ENCODE measurements around the gene SUGCT.
"Not testable (repeated sequence)": the region's sequence is repeated elsewhere in the genome, so short reads cannot be mapped to it uniquely, and the experiment has no call there.

DNA sequence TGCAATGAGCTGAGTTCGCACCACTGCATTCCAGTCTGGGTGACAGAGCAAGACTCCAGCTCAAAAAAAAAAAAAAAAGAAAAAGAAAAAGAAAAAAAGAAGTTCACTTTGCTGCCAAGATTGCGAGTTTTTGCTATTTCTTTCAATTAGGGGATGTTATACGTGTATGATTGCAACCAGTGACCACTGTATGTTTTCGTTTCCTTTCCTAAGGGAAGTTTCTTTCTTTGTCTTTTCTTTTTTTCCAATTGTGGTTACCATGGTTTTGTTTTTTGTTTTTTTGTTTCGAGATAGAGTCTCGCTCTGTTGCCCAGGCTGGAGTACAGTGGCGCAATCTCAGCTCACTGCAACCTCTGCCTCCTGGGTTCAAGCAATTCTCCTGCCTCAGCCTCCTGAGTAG, 16.6 kb upstream of the SUGCT start:
- TF ChIP-seq, protein P1, sequence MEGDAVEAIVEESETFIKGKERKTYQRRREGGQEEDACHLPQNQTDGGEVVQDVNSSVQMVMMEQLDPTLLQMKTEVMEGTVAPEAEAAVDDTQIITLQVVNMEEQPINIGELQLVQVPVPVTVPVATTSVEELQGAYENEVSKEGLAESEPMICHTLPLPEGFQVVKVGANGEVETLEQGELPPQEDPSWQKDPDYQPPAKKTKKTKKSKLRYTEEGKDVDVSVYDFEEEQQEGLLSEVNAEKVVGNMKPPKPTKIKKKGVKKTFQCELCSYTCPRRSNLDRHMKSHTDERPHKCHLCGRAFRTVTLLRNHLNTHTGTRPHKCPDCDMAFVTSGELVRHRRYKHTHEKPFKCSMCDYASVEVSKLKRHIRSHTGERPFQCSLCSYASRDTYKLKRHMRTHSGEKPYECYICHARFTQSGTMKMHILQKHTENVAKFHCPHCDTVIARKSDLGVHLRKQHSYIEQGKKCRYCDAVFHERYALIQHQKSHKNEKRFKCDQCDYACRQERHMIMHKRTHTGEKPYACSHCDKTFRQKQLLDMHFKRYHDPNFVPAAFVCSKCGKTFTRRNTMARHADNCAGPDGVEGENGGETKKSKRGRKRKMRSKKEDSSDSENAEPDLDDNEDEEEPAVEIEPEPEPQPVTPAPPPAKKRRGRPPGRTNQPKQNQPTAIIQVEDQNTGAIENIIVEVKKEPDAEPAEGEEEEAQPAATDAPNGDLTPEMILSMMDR (conservative IDR thresholded peaks at IDR 0.05 in 1 of 2, IDR thresholded peaks at IDR 0.05 in 1 of 2; ENCODE audit: extremely low read depth in 1 of 2, insufficient read depth in 1 of 2, low read depth in 1 of 2, low read length in 2 of 2): not testable (repeated sequence)
- not testable (repeated sequence) for TF ChIP-seq EZH2 (IDR thresholded peaks at IDR 0.05; ENCODE audit: borderline replicate concordance, low read length)
